HG03565 (cell line): ENCODE measurements around the gene COA1.
"Not testable (repeated sequence)": the region's sequence is repeated elsewhere in the genome, so short reads cannot be mapped to it uniquely, and the experiment has no call there.

Experiments
- ATAC-seq: cut with Tn5 transposase; IDR thresholded peaks from one replicate; pipeline ENCODE4 v1.9.1; 2021; ENCODE audit warnings: mild to moderate bottlenecking, moderate library complexity; ENCODE audit not compliant: unreplicated experiment

Gene COA1

GRCh38 chr7:43731494-43731893 is 2.2 kb upstream of the COA1 start:
- ATAC-seq: not testable (repeated sequence)

GRCh38 chr7:43729924-43730248 is 563 bp upstream of the COA1 start:
- peak; percentile 17 for ATAC-seq

- no peak for ATAC-seq
Observed at GRCh38 chr7:43727494-43727893, 1.8 kb downstream of the COA1 start.

- ATAC-seq: no peak
Observed at GRCh38 chr7:43727003-43727402, 2.3 kb downstream of the COA1 start.

- no peak for ATAC-seq
Observed at GRCh38 chr7:43726466-43726865, 2.9 kb downstream of the COA1 start.

GRCh38 chr7:43725251-43725650 is 4.1 kb downstream of the COA1 start:
- ATAC-seq: no peak

- ATAC-seq: no peak
Observed at GRCh38 chr7:43723007-43723341, 6.3 kb downstream of the COA1 start.

- ATAC-seq: no peak
Observed at GRCh38 chr7:43721193-43721806, 8.0 kb downstream of the COA1 start.

GRCh38 chr7:43716598-43716997 is 12.7 kb downstream of the COA1 start:
- no peak for ATAC-seq

GRCh38 chr7:43715966-43716365 is 13.4 kb downstream of the COA1 start:
- ATAC-seq: not testable (repeated sequence)

- no peak for ATAC-seq
Observed at GRCh38 chr7:43711503-43711902, 17.8 kb downstream of the COA1 start.

GRCh38 chr7:43708055-43708454 is 21.3 kb downstream of the COA1 start:
- ATAC-seq: not testable (repeated sequence)

- ATAC-seq: no peak
Observed at GRCh38 chr7:43703573-43703972, 25.8 kb downstream of the COA1 start.

- no peak for ATAC-seq
Observed at GRCh38 chr7:43702974-43703373, 26.3 kb downstream of the COA1 start.

- no peak for ATAC-seq
Observed at GRCh38 chr7:43701929-43702328, 27.4 kb downstream of the COA1 start.

- ATAC-seq: no peak
Observed at GRCh38 chr7:43701500-43701854, 27.8 kb downstream of the COA1 start.

- no peak for ATAC-seq
Observed at GRCh38 chr7:43700646-43701499, 28.4 kb downstream of the COA1 start.

GRCh38 chr7:43700059-43700501 is 29.2 kb downstream of the COA1 start:
- ATAC-seq: no peak

GRCh38 chr7:43698460-43699255 is 30.7 kb downstream of the COA1 start:
- no peak for ATAC-seq

GRCh38 chr7:43697690-43698089 is 31.6 kb downstream of the COA1 start:
- ATAC-seq: no peak

- no peak for ATAC-seq
Observed at GRCh38 chr7:43695365-43695764, 34.0 kb downstream of the COA1 start.

GRCh38 chr7:43694399-43694748 is 34.9 kb downstream of the COA1 start:
- ATAC-seq: no peak
